GM12865 (cell line): ENCODE results near the gene HPCAL1.

Experiments
- DNase-seq: peaks from one replicate; pipeline ENCODE4 v3.0.0; 2010; ENCODE audit warnings: low read depth
- H3K4me3 ChIP-seq: 2 replicates; pipeline ENCODE4 v1.5.1; 2011; ENCODE audit warnings: mild to moderate bottlenecking, low read depth, low read length, control low read depth
- TF ChIP-seq, protein P1 (sequence below): IDR thresholded peaks from 2 replicates; pipeline ENCODE4 v1.5.1; 2011; ENCODE audit warnings: low read length, control low read depth, low read depth, inconsistent platforms; ENCODE audit not compliant: insufficient read depth; ENCODE audit errors: missing control alignments

HPCAL1 gene

DNA sequence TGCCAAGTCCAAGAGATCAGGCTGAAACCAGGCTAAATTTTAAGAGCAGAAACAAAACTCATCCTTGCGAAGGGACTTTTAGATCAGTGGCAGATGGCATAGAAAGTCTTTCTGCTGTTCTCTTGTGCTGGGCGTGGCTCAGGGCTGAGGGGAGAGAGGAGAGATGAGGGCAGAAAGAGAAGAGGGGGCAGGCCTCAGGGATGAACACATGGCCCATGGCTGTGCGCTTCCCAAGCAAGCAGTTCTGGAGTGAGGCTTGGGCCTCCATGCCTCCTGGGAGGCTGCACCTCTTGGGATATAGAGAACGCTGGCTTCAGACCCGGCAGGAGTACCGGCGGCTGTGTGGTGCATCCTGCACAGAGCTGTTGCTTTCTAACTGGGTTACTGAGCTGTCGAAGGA, 41.0 kb downstream of the HPCAL1 start:
- TF ChIP-seq, protein P1, sequence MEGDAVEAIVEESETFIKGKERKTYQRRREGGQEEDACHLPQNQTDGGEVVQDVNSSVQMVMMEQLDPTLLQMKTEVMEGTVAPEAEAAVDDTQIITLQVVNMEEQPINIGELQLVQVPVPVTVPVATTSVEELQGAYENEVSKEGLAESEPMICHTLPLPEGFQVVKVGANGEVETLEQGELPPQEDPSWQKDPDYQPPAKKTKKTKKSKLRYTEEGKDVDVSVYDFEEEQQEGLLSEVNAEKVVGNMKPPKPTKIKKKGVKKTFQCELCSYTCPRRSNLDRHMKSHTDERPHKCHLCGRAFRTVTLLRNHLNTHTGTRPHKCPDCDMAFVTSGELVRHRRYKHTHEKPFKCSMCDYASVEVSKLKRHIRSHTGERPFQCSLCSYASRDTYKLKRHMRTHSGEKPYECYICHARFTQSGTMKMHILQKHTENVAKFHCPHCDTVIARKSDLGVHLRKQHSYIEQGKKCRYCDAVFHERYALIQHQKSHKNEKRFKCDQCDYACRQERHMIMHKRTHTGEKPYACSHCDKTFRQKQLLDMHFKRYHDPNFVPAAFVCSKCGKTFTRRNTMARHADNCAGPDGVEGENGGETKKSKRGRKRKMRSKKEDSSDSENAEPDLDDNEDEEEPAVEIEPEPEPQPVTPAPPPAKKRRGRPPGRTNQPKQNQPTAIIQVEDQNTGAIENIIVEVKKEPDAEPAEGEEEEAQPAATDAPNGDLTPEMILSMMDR = no peak
- DNase-seq = no peak
- H3K4me3 ChIP-seq = no peak overlapping the region

GRCh38 chr2:10344105-10345066, 41.7 kb downstream of the HPCAL1 start:
- TF ChIP-seq, protein P1 = no peak
- DNase-seq = no peak

GRCh38 chr2:10345126-10345525, 42.4 kb downstream of the HPCAL1 start:
- no peak overlapping the region for H3K4me3 ChIP-seq
- TF ChIP-seq, protein P1 = no peak
- no peak for DNase-seq

More at GRCh38 chr2:10344105-10345066, 41.7 kb downstream of the HPCAL1 start:
- no peak overlapping the region for H3K4me3 ChIP-seq

DNA sequence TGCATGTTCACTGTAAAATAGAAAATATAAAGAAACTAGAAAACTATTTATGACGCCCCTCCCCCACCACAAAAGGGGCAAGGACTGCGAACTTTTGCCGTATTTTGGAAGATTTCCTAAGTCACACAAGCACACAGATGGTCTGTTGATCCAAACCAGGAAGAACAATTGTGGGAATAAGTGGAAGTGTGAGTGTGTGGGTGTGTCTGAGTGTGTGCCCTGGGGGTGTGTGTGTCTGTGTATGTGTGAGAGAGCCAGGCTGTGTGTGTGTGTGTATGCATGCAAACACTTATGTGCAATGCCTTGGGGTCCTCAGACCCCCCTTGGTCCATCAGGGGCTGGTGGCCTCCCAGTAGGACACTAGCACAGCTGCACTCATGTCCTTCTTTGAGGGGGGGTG, 43.1 kb downstream of the HPCAL1 start:
- no peak for DNase-seq
- TF ChIP-seq, protein P1 = no peak
- H3K4me3 ChIP-seq = no peak overlapping the region

GRCh38 chr2:10346929-10347561, 44.3 kb downstream of the HPCAL1 start:
- TF ChIP-seq, protein P1 = no peak
- no peak for DNase-seq
- no peak overlapping the region for H3K4me3 ChIP-seq

DNA sequence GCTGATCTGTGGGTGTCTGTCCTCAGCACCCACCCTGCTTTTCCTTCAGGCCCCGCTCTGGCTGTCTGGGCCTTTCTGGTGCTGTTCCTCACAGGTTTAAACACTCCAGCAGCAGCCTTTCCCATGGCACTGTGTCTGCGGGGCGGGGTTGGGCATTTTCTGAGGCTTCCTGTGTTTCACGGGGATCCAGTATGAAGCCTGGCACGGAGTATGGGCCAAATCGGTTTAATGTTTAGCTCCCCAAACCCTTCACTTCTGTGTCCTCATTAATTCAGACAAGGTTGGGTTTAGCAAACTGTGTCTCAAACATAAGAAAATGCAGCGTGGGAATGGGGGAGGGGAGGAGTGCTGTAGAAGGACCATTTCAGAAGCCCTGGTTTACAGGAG, 44.9 kb downstream of the HPCAL1 start:
- DNase-seq = no peak
- H3K4me3 ChIP-seq = no peak overlapping the region
- TF ChIP-seq, protein P1 = no peak
